Endodermal cell (in vitro differentiated cells): Measurements from ENCODE around the gene ZHX3. TPM values are rescaled to one million over a fixed set of nuclear protein-coding genes. Genes with fewer than 3 reads are reported as not detected.

Experiments
- DNase-seq: peaks from one replicate; pipeline ENCODE4 v3.0.0-alpha.2; 2017
- H3K27ac ChIP-seq: 2 replicates; pipeline ENCODE4 v1.5.1; 2013; ENCODE audit warnings: mild to moderate bottlenecking, low read depth, low read length, moderate library complexity
- H3K27me3 ChIP-seq: 2 replicates; pipeline ENCODE4 v1.6.1; 2013; ENCODE audit warnings: mild to moderate bottlenecking, low read length, moderate library complexity; ENCODE audit not compliant: insufficient read depth, control insufficient read depth, poor library complexity, severe bottlenecking
- H3K36me3 ChIP-seq: 2 replicates; pipeline ENCODE4 v1.7.0; 2013; ENCODE audit warnings: mild to moderate bottlenecking, low read length, moderate library complexity; ENCODE audit not compliant: control insufficient read depth, insufficient read depth
- H3K4me1 ChIP-seq: one replicate; pipeline ENCODE4 v1.7.0; 2013; ENCODE audit warnings: low read length; ENCODE audit not compliant: control insufficient read depth, insufficient read depth
- H3K4me3 ChIP-seq: 2 replicates; pipeline ENCODE4 v1.5.1; 2013; ENCODE audit warnings: mild to moderate bottlenecking, low read length, moderate library complexity
- H3K9ac ChIP-seq: 2 replicates; pipeline ENCODE4 v1.6.1; 2013; ENCODE audit warnings: mild to moderate bottlenecking, low read length, moderate library complexity; ENCODE audit not compliant: poor library complexity, severe bottlenecking; ENCODE audit errors: extremely low read depth
- H3K9me3 ChIP-seq: 2 replicates; pipeline ENCODE4 v1.6.1; 2013; ENCODE audit warnings: mild to moderate bottlenecking, low read length, moderate library complexity; ENCODE audit not compliant: control insufficient read depth
- H3K27ac Mint-ChIP-seq: 2 replicates; pipeline ENCODE4 v1.8.0; 2020; ENCODE audit warnings: mixed read lengths
- H3K27me3 Mint-ChIP-seq: 2 replicates; pipeline ENCODE4 v1.8.0; 2021; ENCODE audit warnings: mild to moderate bottlenecking, mixed read lengths; ENCODE audit not compliant: insufficient read depth
- H3K36me3 Mint-ChIP-seq: 2 replicates; pipeline ENCODE4 v1.8.0; 2020; ENCODE audit warnings: low read depth, mixed read lengths
- H3K4me1 Mint-ChIP-seq: 2 replicates; pipeline ENCODE4 v1.8.0; 2020; ENCODE audit warnings: mixed read lengths
- H3K4me3 Mint-ChIP-seq: 2 replicates; pipeline ENCODE4 v1.8.0; 2020; ENCODE audit warnings: mild to moderate bottlenecking, moderate library complexity, mixed read lengths
- H3K9me3 Mint-ChIP-seq: 2 replicates; pipeline ENCODE4 v1.8.0; 2020; ENCODE audit warnings: mild to moderate bottlenecking, mixed read lengths
- CTCF ChIP-seq: fragments of 200-600 bp; sonication (generic); conservative IDR thresholded peaks from 2 replicates; pipeline ENCODE4 v1.5.0; 2021; ENCODE audit warnings: antibody characterized with exemption, mild to moderate bottlenecking
- WGBS, 2 experiments: methylation state at CpG; one replicate each; pipeline versions ENCODE4 v1.1.5 to v1.1.7; 2013; ENCODE audit warnings: missing lambda C conversion rate in 2 of 2, mixed read lengths in 1 of 2; ENCODE audit not compliant: insufficient coverage in 1 of 2, insufficient read length in 1 of 2; 5-methylcytosine and 5-hydroxymethylcytosine counted together
- total RNA-seq, 2 donors: library from RNA; stranded (reverse); fragmentation: NEBNext Ultra II Directional in 1 of 2; extraction: Animal tissue kit (Norgen Biotek cat#: 25700) in 1 of 2; gene quantifications; 2 replicates in 1 of 2; 3 replicates in 1 of 2; pipeline ENCODE4 v1.2.1, GENCODE V29; 2021

ZHX3 gene
- total RNA-seq, 2 donors from 2014 or later: 5.4 to 5.5 TPM

- no peaks in the 10 kb centered on the region for H3K9me3 ChIP-seq
- no peak overlapping the region for H3K9ac ChIP-seq
- peaks cover 14% of the 10 kb centered on the region for H3K4me1 Mint-ChIP-seq
- peaks cover 32% of the 10 kb centered on the region for H3K36me3 Mint-ChIP-seq
- DNase-seq: peak; percentile 35
- peaks cover 14% of the 10 kb centered on the region for H3K4me1 ChIP-seq
- no peaks in the 10 kb centered on the region for H3K9me3 Mint-ChIP-seq
- no peak for TF ChIP-seq CTCF
- H3K27me3 Mint-ChIP-seq: no peaks in the 10 kb centered on the region
- no peak overlapping the region for H3K4me3 ChIP-seq
- H3K27me3 ChIP-seq: no peaks in the 10 kb centered on the region
- no peak overlapping the region for H3K27ac Mint-ChIP-seq
- 85 to 93% methylated on average over 6 of the region's 6 CpGs for WGBS, 2 experiments
- H3K36me3 ChIP-seq: peaks cover 54% of the 10 kb centered on the region
- H3K27ac ChIP-seq: peak overlapping the region; percentile 67
- no peak overlapping the region for H3K4me3 Mint-ChIP-seq
Observed at GRCh38 chr20:41178495-41178894, 139.0 kb downstream of the ZHX3 start.

GRCh38 chr20:41177636-41178035, 139.9 kb downstream of the ZHX3 start:
- no peak for TF ChIP-seq CTCF
- H3K27me3 Mint-ChIP-seq: no peaks in the 10 kb centered on the region
- no peak overlapping the region for H3K4me3 Mint-ChIP-seq
- no peak overlapping the region for H3K9ac ChIP-seq
- H3K4me1 Mint-ChIP-seq: peaks cover 14% of the 10 kb centered on the region
- no peak overlapping the region for H3K27ac ChIP-seq
- H3K27me3 ChIP-seq: no peaks in the 10 kb centered on the region
- DNase-seq: peak; percentile 48
- peaks cover 36% of the 10 kb centered on the region for H3K36me3 Mint-ChIP-seq
- H3K27ac Mint-ChIP-seq: peak overlapping the region; percentile 23
- H3K9me3 ChIP-seq: no peaks in the 10 kb centered on the region
- WGBS, 2 experiments: 85 to 97% methylated on average over 2 of the region's 2 CpGs
- H3K4me1 ChIP-seq: peaks cover 15% of the 10 kb centered on the region
- no peaks in the 10 kb centered on the region for H3K9me3 Mint-ChIP-seq
- peaks cover 56% of the 10 kb centered on the region for H3K36me3 ChIP-seq
- no peak overlapping the region for H3K4me3 ChIP-seq

GRCh38 chr20:41176711-41177552, 140.6 kb downstream of the ZHX3 start:
- H3K4me1 ChIP-seq: peaks cover 15% of the 10 kb centered on the region
- Mint-ChIP-seq H3K27ac (peak overlapping the region; percentile 7), H3K36me3 (peaks cover 37% of the 10 kb centered on the region), H3K9me3 (no peaks in the 10 kb centered on the region), H3K27me3 (no peaks in the 10 kb centered on the region), H3K4me1 (peaks cover 14% of the 10 kb centered on the region), H3K4me3 (no peak overlapping the region)
- peak; percentile 39 for DNase-seq
- 91 to 100% methylated on average over 2 to 8 of the region's 8 CpGs for WGBS, 2 experiments
- H3K36me3 ChIP-seq: peaks cover 58% of the 10 kb centered on the region
- no peak overlapping the region for H3K27ac ChIP-seq
- H3K27me3 ChIP-seq: no peaks in the 10 kb centered on the region
- H3K4me3 ChIP-seq: no peak overlapping the region
- TF ChIP-seq CTCF: no peak
- H3K9me3 ChIP-seq: no peaks in the 10 kb centered on the region
- H3K9ac ChIP-seq: no peak overlapping the region
